ENCODE results near the gene SLIT3. TPM values are rescaled to one million over a fixed set of nuclear protein-coding genes. Genes with fewer than 3 reads are reported as not detected.

SLIT3 gene
- total RNA-seq, 1 experiment from 2014 or later: 0.92 TPM

DNA sequence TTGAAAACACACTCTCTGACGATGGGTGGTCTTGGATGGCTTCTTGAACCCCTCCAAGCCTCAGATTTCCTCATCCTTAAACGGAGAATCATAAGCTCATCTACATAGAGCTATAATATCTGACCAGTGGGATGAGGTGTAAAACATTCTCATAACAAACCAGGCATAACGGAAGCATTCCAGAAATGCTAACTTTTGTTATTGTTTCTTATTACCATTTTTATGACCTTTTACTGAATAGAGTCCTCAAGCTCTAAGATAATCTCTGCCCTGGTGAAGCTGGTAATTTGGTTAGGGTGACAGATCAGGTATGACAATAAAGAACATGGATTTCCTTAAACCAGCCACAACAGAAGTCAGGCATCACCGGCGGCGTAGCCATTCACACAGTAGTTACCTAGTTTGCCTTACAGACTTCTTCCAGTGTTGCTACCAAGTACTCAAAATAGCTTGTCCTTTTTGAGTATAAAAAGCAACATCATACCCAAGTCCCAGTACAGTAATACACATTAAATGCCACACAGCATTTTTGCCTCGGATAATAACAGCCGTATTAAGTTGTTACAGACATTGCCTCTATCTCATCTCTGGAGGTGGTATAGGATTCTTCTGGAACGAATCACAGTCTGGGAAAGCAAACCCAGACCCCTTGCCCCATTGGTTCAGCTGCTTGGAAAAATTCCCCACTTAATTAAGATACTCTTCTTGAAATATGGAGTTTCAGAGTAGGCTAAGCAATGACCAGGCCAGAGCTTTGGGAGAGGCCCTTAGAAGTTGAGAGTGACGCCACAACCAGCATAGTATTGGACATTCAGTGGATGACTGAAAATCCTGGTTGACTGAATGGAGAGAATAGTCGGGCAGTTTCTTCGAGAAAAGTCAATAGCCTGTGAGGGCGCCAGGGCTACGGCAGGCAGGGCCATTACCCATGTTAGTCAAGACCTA, 252.5 kb downstream of the SLIT3 start:
- Histone ChIP-seq H3K9ac (ENCODE audit: extremely low read depth, insufficient read length, low read length) (no peak overlapping the region), H3T11ph (ENCODE audit: low read length) (no peak overlapping the region), H3K9me3 (ENCODE audit: control insufficient read depth, low read depth, low read length) (no peaks in the 10 kb centered on the region), H3K23ac (ENCODE audit: insufficient read length, low read depth, low read length) (no peak overlapping the region), H3K4me2 (ENCODE audit: insufficient read depth, insufficient read length, low read length) (no peak overlapping the region), H3K4me1 (ENCODE audit: insufficient read depth, low read length) (no peaks in the 10 kb centered on the region; the same call in 1 of the 2 replicates), H3K14ac (ENCODE audit: insufficient read depth, low read length) (no peak overlapping the region), H4K91ac (ENCODE audit: insufficient read length, low read depth, low read length) (no peak overlapping the region), H2AK5ac (ENCODE audit: insufficient read length, low read length) (no peak overlapping the region), H3K79me1 (ENCODE audit: insufficient read depth, low read depth, low read length, poor library complexity, severe bottlenecking) (no peaks in the 10 kb centered on the region), H3K79me2 (ENCODE audit: insufficient read depth, low read length) (no peaks in the 10 kb centered on the region), H4K20me1 (ENCODE audit: control insufficient read depth, insufficient read depth, insufficient read length) (no peaks in the 10 kb centered on the region), H2BK5ac (ENCODE audit: insufficient read length, low read length) (no peak overlapping the region), H2BK120ac (ENCODE audit: low read depth, low read length, poor library complexity, severe bottlenecking) (no peak overlapping the region), H2BK15ac (ENCODE audit: low read depth, low read length) (no peak overlapping the region), H3K4ac (ENCODE audit: low read depth, low read length) (no peak overlapping the region), H4K8ac (replicated peaks; ENCODE audit: insufficient read length, low read depth, low read length) (no peak overlapping the region), H3K27me3 (ENCODE audit: insufficient read depth, low read length) (no peaks in the 10 kb centered on the region), H3K56ac (ENCODE audit: insufficient read length, low read depth, low read length) (no peak overlapping the region), H3K23me2 (ENCODE audit: insufficient read length, low read depth, low read length, poor library complexity, severe bottlenecking) (no peaks in the 10 kb centered on the region), H2BK12ac (ENCODE audit: insufficient read length, low read depth, low read length) (no peak overlapping the region), H3K18ac (ENCODE audit: insufficient read length, low read depth, low read length) (no peak overlapping the region), H3K27ac (ENCODE audit: insufficient read length, low read depth, low read length) (no peak overlapping the region), H4K5ac (ENCODE audit: insufficient read length, low read depth, low read length) (no peak overlapping the region), H2AFZ (ENCODE audit: low read length) (no peak overlapping the region), H2BK20ac (ENCODE audit: low read depth, low read length, poor library complexity, severe bottlenecking) (no peak overlapping the region)
- H3K27ac Mint-ChIP-seq: no peak overlapping the region
- peaks cover 5% of the 10 kb centered on the region for H3K27me3 Mint-ChIP-seq (ENCODE audit: low read depth)
- no peak overlapping the region for H3K4me3 Mint-ChIP-seq
- DNase-seq: no peak
- TF ChIP-seq, protein P1, sequence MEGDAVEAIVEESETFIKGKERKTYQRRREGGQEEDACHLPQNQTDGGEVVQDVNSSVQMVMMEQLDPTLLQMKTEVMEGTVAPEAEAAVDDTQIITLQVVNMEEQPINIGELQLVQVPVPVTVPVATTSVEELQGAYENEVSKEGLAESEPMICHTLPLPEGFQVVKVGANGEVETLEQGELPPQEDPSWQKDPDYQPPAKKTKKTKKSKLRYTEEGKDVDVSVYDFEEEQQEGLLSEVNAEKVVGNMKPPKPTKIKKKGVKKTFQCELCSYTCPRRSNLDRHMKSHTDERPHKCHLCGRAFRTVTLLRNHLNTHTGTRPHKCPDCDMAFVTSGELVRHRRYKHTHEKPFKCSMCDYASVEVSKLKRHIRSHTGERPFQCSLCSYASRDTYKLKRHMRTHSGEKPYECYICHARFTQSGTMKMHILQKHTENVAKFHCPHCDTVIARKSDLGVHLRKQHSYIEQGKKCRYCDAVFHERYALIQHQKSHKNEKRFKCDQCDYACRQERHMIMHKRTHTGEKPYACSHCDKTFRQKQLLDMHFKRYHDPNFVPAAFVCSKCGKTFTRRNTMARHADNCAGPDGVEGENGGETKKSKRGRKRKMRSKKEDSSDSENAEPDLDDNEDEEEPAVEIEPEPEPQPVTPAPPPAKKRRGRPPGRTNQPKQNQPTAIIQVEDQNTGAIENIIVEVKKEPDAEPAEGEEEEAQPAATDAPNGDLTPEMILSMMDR (conservative IDR thresholded peaks at IDR 0.05): no peak
- H3K36me3 Mint-ChIP-seq (ENCODE audit: insufficient read depth in 1 of 3, low read depth in 3 of 3): no peaks in the 10 kb centered on the region
- H3K9me3 Mint-ChIP-seq: no peaks in the 10 kb centered on the region
- no CpG with 5 or more reads among the region's 14 CpGs for WGBS (ENCODE audit: extremely low coverage, insufficient read length, low lambda C conversion rate)
- H3K4me1 Mint-ChIP-seq: peaks cover 20 to 26% of the 10 kb centered on the region in 2 experiments
